ENCODE results near the gene HMSD.
A peak's percentile ranks its signal among the peaks of the same experiment; 100 is the strongest.

- peak; percentile 39 to 73 (median 69) for TF ChIP-seq CTCF (IDR thresholded peaks at IDR 0.05 in 4 of 5, conservative IDR thresholded peaks at IDR 0.05 in 1 of 5)
- no peak for TF ChIP-seq POLR2A (IDR thresholded peaks at IDR 0.05)
These were observed 45.8 kb downstream of the HMSD start for GRCh38 chr18:63994783-63995399.

Measured in gastrocnemius medialis (tissue), 4 donors.